Activated CD4-positive, alpha-beta memory T cell treated with anti-CD3 and anti-CD28 coated beads for 36 hours (primary cell): ENCODE measurements around the gene MPC1L. TPM values are rescaled to one million over a fixed set of nuclear protein-coding genes. Genes with fewer than 3 reads are reported as not detected.
"Not testable (repeated sequence)": the region's sequence is repeated elsewhere in the genome, so short reads cannot be mapped to it uniquely, and the experiment has no call there.

Experiments
- CTCF ChIA-PET: fragments of 350-600 bp; sonication (Branson Sonifier 250); formaldehyde crosslinking; loops from one replicate; lab custom pipeline; 2021; ENCODE audit warnings: antibody characterized with exemption, inconsistent platforms; lab: Charles Lee
- POLR2A ChIA-PET: fragments of 350-600 bp; sonication (Branson Sonifier 250); formaldehyde crosslinking; loops from one replicate; lab custom pipeline; 2021; ENCODE audit warnings: antibody characterized with exemption; lab: Charles Lee
- DNase-seq: peaks from one replicate; pipeline ENCODE4 v3.0.0-alpha.2; 2020
- H3K27ac Mint-ChIP-seq: one replicate; pipeline ENCODE4 v1.8.0; 2021; ENCODE audit warnings: mixed read lengths
- H3K27me3 Mint-ChIP-seq: one replicate; pipeline ENCODE4 v1.8.0; 2021; ENCODE audit warnings: mixed read lengths
- H3K36me3 Mint-ChIP-seq: one replicate; pipeline ENCODE4 v1.8.0; 2021; ENCODE audit warnings: mixed read lengths
- H3K4me1 Mint-ChIP-seq: one replicate; pipeline ENCODE4 v1.8.0; 2021; ENCODE audit warnings: low read depth, mixed read lengths
- H3K4me3 Mint-ChIP-seq: one replicate; pipeline ENCODE4 v1.8.0; 2021; ENCODE audit warnings: mild to moderate bottlenecking, mixed read lengths
- H3K9me3 Mint-ChIP-seq: one replicate; pipeline ENCODE4 v1.8.0; 2021; ENCODE audit warnings: mixed read lengths
- intact Hi-C: fragments of 100-400 bp; cut with micrococcal nuclease; formaldehyde crosslinking; loops from one replicate; pipeline ENCODE4 v1.15.1; 2023
- total RNA-seq, 2 experiments: library from RNA; stranded (reverse); gene quantifications; one replicate each; pipeline ENCODE4 v1.2.3, GENCODE V29; 2021

The MPC1L gene
- not detected for total RNA-seq

DNA sequence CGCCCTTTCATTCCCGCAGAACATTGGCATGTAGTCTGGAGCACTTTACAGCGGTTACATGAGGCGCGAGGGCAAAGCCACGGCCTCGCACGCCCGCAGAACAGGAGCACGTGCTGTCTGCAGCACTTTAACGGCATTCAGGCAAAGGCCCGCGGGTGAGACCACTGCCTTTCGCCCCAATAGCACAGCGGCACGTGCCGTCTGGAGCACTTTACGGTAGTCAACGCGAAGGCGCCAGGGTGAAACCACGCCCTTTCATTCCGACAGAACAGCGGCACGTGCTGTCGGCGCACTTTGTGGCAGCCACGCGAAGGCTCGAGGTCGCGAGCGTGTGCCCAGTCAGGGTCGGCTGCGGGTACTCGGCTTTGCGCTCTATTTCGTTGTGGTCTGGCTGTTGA, at the start of gene MPC1L:
MPC1L (plus strand) TSS at position 290 of the 398 bp plus-strand sequence. CDS start 138 bp downstream, outside the sequence.
- no peaks in the 10 kb centered on the region for H3K4me1 Mint-ChIP-seq
- CTCF ChIA-PET = no interaction called here

DNA sequence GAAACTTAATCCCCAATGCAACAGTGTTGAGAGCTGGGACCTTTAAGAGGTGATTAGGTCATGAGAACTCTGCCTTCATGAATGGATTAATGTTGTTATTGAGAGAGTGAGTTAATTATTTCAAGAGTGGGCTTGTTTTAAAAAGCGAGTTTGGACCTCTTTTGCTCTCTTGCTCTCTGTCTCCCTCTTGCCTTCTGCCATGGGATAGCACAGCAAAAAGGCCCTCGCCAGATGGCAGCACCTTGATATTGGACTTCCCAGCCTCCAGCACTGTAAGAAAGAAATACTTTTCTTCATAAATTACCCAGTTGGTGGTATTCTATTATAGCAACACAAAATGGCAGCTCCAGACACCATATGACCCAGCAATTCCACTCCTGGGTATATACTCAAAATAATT, 49.5 kb upstream of the MPC1L start:
- H3K9me3 Mint-ChIP-seq = no peaks in the 10 kb centered on the region
- no peaks in the 10 kb centered on the region for H3K27me3 Mint-ChIP-seq
- H3K4me1 Mint-ChIP-seq = peaks cover 16% of the 10 kb centered on the region
- DNase-seq = peak; percentile 59
- CTCF ChIA-PET = interaction anchor here (0.5 to 3.0 kb wide), 9 partner anchors 10 to 220 kb away, joined by 3 to 10 read pairs (median 3); no protein-coding TSS in a partner anchor
- no peak overlapping the region for H3K4me3 Mint-ChIP-seq
- no peaks in the 10 kb centered on the region for H3K36me3 Mint-ChIP-seq
- POLR2A ChIA-PET = no interaction called here
- intact Hi-C loops = loop anchor here (1.0 kb wide), 1 partner anchor 221 kb away; no protein-coding TSS in a partner anchor
- H3K27ac Mint-ChIP-seq = no peak overlapping the region

More for the DNA sequence above, at the start of gene MPC1L:
- no peaks in the 10 kb centered on the region for H3K27me3 Mint-ChIP-seq
- H3K9me3 Mint-ChIP-seq = no peaks in the 10 kb centered on the region
- no peak for DNase-seq
- H3K4me3 Mint-ChIP-seq = no peak within 1 kb of the TSS
- intact Hi-C loops = no loop called here
- H3K36me3 Mint-ChIP-seq = no peaks in the 10 kb centered on the region
- POLR2A ChIA-PET = no interaction called here
- no peak within 1 kb of the TSS for H3K27ac Mint-ChIP-seq

DNA sequence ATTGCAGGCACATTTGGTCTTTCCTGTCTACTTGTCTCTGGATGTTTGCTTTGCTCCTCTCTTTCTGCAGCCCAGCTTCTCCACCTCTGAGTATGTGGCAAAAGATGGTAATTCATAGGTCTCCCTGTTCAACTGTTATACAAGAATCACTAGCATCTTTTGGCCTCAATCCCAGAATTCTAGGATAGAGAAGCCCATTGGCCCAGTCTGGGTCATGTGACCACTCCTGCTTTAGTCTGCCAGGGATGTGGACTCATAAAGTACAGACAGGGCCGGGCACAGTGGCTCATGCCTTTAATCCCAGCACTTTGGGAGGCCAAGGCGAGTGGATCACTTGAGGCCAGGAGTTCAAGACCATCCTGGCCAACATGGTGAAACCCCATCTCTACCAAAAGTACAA, 47.8 kb upstream of the MPC1L start:
- H3K27me3 Mint-ChIP-seq, H3K36me3 Mint-ChIP-seq, POLR2A ChIA-PET, H3K4me3 Mint-ChIP-seq, intact Hi-C loops, H3K27ac Mint-ChIP-seq, H3K9me3 Mint-ChIP-seq, DNase-seq: not testable (repeated sequence)
- H3K4me1 Mint-ChIP-seq = peaks cover 13% of the 10 kb centered on the region
- CTCF ChIA-PET = interaction anchor here (1.3 to 3.0 kb wide), 2 partner anchors 31 to 76 kb away, joined by 5 to 10 read pairs; no protein-coding TSS in a partner anchor

DNA sequence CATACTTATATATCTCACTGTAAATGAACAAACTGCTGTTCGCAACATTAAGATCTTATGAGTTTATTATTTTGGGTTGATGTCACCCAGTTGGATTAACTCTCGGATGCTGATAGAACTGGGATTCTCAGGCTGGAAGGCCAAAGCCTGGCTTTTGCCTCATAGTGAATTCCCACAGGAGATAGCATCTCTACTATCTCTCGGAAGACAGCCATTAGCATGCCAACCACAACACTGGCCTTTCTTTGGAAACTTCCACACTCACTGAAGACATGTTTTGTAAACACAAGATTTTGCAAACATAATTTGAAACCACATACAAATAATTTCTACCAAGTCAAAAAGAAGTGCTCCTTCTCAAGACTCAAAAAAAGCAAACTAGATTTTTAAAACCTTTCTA, 46.9 kb upstream of the MPC1L start:
- H3K4me3 Mint-ChIP-seq = no peak overlapping the region
- POLR2A ChIA-PET = no interaction called here
- DNase-seq = no peak
- H3K9me3 Mint-ChIP-seq = no peaks in the 10 kb centered on the region
- intact Hi-C loops = no loop called here
- H3K27ac Mint-ChIP-seq = no peak overlapping the region
- no peaks in the 10 kb centered on the region for H3K36me3 Mint-ChIP-seq
- H3K27me3 Mint-ChIP-seq = no peaks in the 10 kb centered on the region
- peaks cover 5% of the 10 kb centered on the region for H3K4me1 Mint-ChIP-seq
- CTCF ChIA-PET = interaction anchor here (3.0 kb wide), 1 partner anchor 32 kb away, joined by 10 read pairs; no protein-coding TSS in a partner anchor

DNA sequence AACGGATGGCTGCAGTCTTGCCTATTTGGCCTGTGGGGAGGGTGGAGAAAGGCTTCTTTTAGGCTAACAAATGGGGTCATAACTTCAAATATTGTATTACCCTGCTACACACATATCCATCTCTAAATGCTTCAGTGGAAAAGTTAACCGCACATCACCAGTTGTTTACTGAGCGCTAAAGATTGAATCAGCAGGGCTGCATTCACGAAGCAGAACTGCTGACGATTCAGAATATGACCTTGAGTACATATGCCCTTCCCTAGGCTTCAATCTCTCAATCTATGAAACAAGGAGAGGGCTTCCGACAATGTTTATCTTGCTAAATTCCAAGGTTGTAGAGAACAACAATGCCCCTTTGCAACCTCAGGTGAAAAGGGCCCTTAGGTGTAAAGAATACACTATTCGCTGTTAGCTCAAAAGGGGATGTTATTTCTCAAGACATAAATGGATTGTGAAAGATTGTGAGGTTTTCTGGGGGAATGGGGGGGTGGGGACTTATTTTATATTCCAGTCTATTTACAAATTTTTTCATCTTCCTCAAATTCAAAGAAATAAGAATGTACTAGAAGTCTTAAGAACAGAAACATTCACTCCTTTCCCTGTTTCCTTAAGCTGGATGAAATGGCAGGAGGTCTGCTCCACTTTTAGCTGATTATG, 45.1 kb upstream of the MPC1L start:
- no peaks in the 10 kb centered on the region for H3K27me3 Mint-ChIP-seq
- no peak overlapping the region for H3K27ac Mint-ChIP-seq
- CTCF ChIA-PET = interaction anchor here (2.0 kb wide), 1 partner anchor 34 kb away, joined by 4 read pairs; no protein-coding TSS in a partner anchor
- no peaks in the 10 kb centered on the region for H3K36me3 Mint-ChIP-seq
- POLR2A ChIA-PET = no interaction called here
- H3K4me1 Mint-ChIP-seq = peaks cover 16% of the 10 kb centered on the region
- DNase-seq = no peak
- no peak overlapping the region for H3K4me3 Mint-ChIP-seq
- intact Hi-C loops = no loop called here
- no peaks in the 10 kb centered on the region for H3K9me3 Mint-ChIP-seq

DNA sequence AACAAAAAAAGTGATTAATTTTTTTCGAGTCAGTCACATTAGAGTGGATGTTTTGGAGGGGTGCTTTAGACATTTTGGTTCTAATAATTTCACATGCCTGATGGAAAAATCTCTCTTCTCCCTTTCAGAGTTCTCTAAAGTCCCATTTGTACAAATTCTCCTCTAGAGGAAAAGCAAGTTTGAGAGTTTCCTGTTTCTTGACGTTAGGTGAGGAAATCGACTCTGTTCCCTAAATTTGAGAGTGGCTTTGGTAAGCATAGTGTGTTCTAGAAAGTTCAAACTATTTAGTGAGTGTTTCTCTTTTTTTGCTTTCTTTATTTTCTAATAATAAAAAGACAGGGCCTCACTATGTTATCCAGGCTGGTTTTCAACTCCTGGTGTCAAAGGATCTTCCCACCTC, 44.1 kb upstream of the MPC1L start:
- Mint-ChIP-seq H3K9me3 (no peaks in the 10 kb centered on the region), H3K27me3 (no peaks in the 10 kb centered on the region), H3K4me1 (peaks cover 20% of the 10 kb centered on the region), H3K27ac (no peak overlapping the region), H3K4me3 (no peak overlapping the region), H3K36me3 (no peaks in the 10 kb centered on the region)
- POLR2A ChIA-PET = no interaction called here
- intact Hi-C loops = no loop called here
- CTCF ChIA-PET = interaction anchor here (2.0 kb wide), 1 partner anchor 35 kb away, joined by 4 read pairs; no protein-coding TSS in a partner anchor
- no peak for DNase-seq

DNA sequence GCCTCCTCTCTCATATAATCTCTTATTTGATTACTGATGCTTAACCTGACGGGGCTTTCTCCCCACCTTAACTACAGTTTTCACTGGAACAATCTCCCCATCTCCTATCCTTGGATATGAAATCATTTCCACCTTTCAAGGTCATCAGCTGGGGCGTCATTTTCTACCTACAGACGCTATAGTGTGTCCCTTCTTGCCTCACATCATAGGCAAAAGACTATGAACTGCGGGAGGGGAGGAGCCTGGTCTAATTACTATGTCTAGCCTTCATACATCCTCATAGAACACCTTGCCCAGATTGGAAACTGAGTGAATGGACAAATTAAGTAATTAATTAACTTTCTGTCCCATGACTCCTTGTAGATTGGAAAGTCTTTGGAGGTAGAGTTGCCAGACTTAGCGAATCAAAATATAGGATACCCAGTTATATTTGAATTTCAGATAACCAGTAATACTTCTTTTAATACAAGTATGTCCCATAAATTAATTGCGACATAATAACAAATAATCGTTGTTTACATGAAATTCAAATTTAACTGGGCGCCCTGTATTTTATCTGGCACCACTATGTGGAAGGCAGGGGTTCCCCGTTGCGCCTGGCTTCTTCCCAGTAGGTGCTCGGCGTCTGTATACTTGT, 43.2 kb upstream of the MPC1L start:
- ChIA-PET POLR2A (interaction anchor here (0.6 to 1.7 kb wide), 3 partner anchors 59 to 753 kb away, joined by 3 to 4 read pairs (median 3); partner anchors contain the start of gene DDX3X), CTCF (interaction anchor here (1.1 to 1.4 kb wide), 2 partner anchors 10 to 36 kb away, joined by 3 to 5 read pairs; no protein-coding TSS in a partner anchor)
- Mint-ChIP-seq H3K27me3 (no peaks in the 10 kb centered on the region), H3K36me3 (no peaks in the 10 kb centered on the region), H3K4me1 (peaks cover 20% of the 10 kb centered on the region), H3K27ac (peak overlapping the region; percentile 87), H3K9me3 (no peaks in the 10 kb centered on the region), H3K4me3 (peak overlapping the region; percentile 84)
- intact Hi-C loops = loop anchor here (1.0 to 10.0 kb wide), 4 partner anchors 9 to 505 kb away; partner anchors contain the start of genes CXorf38, MED14 and USP9X
- DNase-seq = no peak

DNA sequence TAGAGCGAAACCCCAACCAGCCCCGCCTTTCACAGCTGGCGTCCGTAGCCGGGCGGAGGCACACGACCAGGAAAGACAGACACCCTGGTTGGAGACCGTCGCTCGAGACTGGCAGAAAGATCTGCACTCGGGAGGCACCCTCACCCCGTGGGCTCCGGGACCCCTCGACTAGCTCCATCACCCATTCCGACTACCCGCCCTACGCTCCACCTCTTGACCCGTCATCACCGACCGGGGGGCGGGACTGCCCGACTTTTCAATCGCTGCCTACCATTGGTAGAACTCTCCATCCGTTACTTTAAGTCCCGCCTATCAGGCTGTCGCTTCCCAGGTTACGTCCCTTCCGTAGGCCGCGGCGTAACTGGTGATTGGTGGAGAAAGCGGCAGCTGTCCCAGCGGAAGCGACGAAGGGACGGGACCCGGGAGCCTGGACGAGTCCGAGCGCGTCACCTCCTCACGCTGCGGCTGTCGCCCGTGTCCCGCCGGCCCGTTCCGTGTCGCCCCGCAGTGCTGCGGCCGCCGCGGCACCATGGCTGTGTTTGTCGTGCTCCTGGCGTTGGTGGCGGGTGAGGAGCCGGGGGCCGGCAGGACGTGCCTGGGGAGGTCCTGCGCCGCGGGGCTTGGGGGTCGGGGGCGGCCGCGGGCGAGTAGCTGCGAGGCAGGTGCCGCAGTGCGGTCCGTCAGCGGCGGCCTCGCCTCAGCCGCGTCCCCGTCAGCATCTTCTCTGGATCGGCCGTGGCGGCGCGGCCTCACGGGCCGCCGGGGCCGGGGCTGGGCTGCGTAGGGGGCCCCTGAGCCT, 42.5 kb upstream of the MPC1L start, which contains the start of gene ATP6AP2:
ATP6AP2 (plus strand) TSS at position 434 of the 799 bp plus-strand sequence; CDS start at position 530, 96 bp downstream.
- no peaks in the 10 kb centered on the region for H3K9me3 Mint-ChIP-seq
- H3K4me1 Mint-ChIP-seq = peaks cover 20% of the 10 kb centered on the region
- intact Hi-C loops = loop anchor here (1.0 to 10.0 kb wide), 4 partner anchors 9 to 504 kb away; partner anchors contain the start of genes CXorf38, MED14 and USP9X
- peak; percentile 94 for DNase-seq
- ChIA-PET POLR2A (interaction anchor here (0.6 to 1.7 kb wide), 4 partner anchors 16 to 753 kb away, joined by 3 to 4 read pairs (median 3); partner anchors contain the start of gene DDX3X), CTCF (interaction anchor here (1.0 to 1.4 kb wide), 3 partner anchors 9 to 37 kb away, joined by 3 to 5 read pairs (median 4); no protein-coding TSS in a partner anchor)
- H3K27ac Mint-ChIP-seq = peak within 1 kb of the TSS; percentile 87
- no peaks in the 10 kb centered on the region for H3K36me3 Mint-ChIP-seq
- H3K27me3 Mint-ChIP-seq = no peaks in the 10 kb centered on the region
- H3K4me3 Mint-ChIP-seq = peak within 1 kb of the TSS; percentile 84

DNA sequence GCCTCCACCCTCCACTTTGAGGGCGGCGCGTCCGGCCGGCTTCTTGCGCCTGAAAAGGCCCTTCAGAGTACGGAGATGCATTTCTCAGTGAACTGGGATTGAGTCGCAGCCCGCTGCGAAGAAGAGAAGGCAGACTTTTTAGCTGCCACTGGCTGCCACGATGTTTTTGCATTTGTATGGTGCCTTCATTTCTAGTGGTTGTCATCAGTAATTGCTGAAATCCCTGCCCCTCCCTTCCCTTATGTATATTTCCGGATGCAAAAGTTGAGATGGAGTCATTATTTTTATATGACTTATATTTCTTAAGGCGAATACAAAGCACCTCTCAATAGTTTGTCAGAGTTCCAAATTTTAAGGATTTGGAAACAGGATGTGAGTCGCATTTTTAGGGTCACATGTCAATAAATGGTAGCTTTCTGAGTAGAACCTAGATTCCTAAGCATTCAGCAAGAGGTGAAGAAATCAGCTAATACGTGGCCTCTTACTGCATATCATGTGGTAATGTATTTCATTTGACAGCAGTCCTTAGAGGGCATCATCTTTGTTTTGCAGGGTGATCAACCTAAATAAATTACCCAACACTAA, 41.8 kb upstream of the MPC1L start:
- DNase-seq = peak; percentile 20
- intact Hi-C loops = loop anchor here (10.0 kb wide), 1 partner anchor 503 kb away; the partner anchor contains the start of gene USP9X
- ChIA-PET POLR2A (interaction anchor here (0.9 to 1.7 kb wide), 2 partner anchors 16 to 58 kb away, joined by 3 read pairs; no protein-coding TSS in a partner anchor), CTCF (interaction anchor here (0.6 to 1.1 kb wide), 3 partner anchors 8 to 37 kb away, joined by 3 to 4 read pairs (median 3); no protein-coding TSS in a partner anchor)
- Mint-ChIP-seq H3K27ac (peak overlapping the region; percentile 60), H3K4me3 (peak overlapping the region; percentile 72), H3K9me3 (no peaks in the 10 kb centered on the region), H3K36me3 (no peaks in the 10 kb centered on the region), H3K27me3 (no peaks in the 10 kb centered on the region), H3K4me1 (peaks cover 26% of the 10 kb centered on the region)

DNA sequence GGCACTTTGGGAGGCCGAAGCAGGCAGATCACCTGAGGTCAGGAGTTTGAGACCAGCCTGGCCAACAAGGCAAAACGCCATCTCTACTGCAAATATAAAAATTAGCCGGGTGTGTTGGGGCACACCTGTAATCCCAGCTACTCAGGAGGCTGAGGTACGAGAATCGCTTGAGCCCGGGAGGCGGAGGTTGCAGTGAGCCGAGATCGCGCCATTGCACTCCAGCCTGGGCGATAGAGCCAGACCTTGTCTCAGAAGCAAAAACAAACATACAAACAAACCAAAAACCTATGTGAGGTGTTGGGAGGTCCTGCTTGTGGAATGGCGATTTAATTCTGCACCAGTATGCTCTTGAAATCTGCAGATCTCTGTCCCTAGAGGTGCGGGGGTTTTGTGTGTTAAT, 41.0 kb upstream of the MPC1L start:
- intact Hi-C loops = loop anchor here (10.0 kb wide), 1 partner anchor 503 kb away; the partner anchor contains the start of gene USP9X
- H3K36me3 Mint-ChIP-seq, H3K27ac Mint-ChIP-seq, H3K27me3 Mint-ChIP-seq, DNase-seq, H3K9me3 Mint-ChIP-seq, POLR2A ChIA-PET: not testable (repeated sequence)
- CTCF ChIA-PET = interaction anchor here (1.0 kb wide), 1 partner anchor 38 kb away, joined by 4 read pairs; no protein-coding TSS in a partner anchor
- Mint-ChIP-seq H3K4me1 (peaks cover 27% of the 10 kb centered on the region), H3K4me3 (peak overlapping the region; percentile 72)

DNA sequence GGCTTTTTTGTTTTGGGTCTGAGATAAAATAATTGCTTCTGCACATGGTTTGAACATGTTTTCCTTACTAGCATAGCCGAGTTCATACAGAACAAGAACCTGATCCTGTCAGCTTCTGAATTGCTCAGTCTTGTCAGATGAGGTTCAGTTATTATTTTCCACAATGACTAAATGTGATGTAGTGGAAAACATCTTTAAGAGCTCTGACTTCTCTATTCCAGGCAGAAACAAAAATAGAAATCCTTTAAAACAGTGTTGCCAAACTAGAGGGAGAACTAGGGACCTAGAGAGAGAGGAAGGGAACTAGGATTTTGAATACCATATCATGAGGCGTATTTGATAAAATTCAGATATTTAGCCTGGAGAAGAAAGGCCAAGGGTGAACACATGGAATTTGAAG, 40.4 kb upstream of the MPC1L start:
- no peak for DNase-seq
- intact Hi-C loops = loop anchor here (10.0 kb wide), 1 partner anchor 502 kb away; the partner anchor contains the start of gene USP9X
- no peak overlapping the region for H3K4me3 Mint-ChIP-seq
- H3K27ac Mint-ChIP-seq = no peak overlapping the region
- no peaks in the 10 kb centered on the region for H3K27me3 Mint-ChIP-seq
- no peaks in the 10 kb centered on the region for H3K36me3 Mint-ChIP-seq
- ChIA-PET CTCF (no interaction called here), POLR2A (no interaction called here)
- H3K4me1 Mint-ChIP-seq = peaks cover 33% of the 10 kb centered on the region
- no peaks in the 10 kb centered on the region for H3K9me3 Mint-ChIP-seq
